Measurements from ENCODE around the gene TOR1B.

Gene TOR1B

GRCh38 chr9:129823935-129824601, 21.1 kb downstream of the TOR1B start, which contains the start of gene TOR1A:
TSS of gene TOR1A (minus strand) at chr9:129824136. CDS start at chr9:129824085, 51 bp downstream.
- H3K36me3 ChIP-seq (ENCODE audit: control insufficient read depth in 2 of 2, insufficient read depth in 1 of 2, low read length in 2 of 2) = peaks cover 37 to 48% of the 10 kb centered on the region in 2 experiments; a peak in 2 of 3 replicates
- CTCF ChIA-PET = no interaction called here
- TF ChIP-seq ZNF223 (tag by site-specific recombination; IDR thresholded peaks at IDR 0.05) (peak; percentile 73; the same call in 1 of the 2 replicates), ZNF549 (tag by site-specific recombination; IDR thresholded peaks at IDR 0.05) (no peak), TRIM28 (IDR thresholded peaks at IDR 0.05; ENCODE audit: borderline replicate concordance, low read length) (no peak), HOXC10 (CRISPR knock-in tag; IDR thresholded peaks at IDR 0.05) (no peak), PATZ1 (tag by site-specific recombination; IDR thresholded peaks at IDR 0.05) (peak; percentile 46; the same call in 1 of the 2 replicates), ZNF558 (tag by site-specific recombination; IDR thresholded peaks at IDR 0.05) (no peak; the same call in 1 of the 2 replicates), ZNF704 (tag by site-specific recombination; IDR thresholded peaks at IDR 0.05) (no peak), ZBTB10 (tag by site-specific recombination; IDR thresholded peaks at IDR 0.05) (peak; percentile 82), KLF9 (tag by site-specific recombination; IDR thresholded peaks at IDR 0.05; ENCODE audit: low read depth) (peak; percentile 61), ZNF621 (tag by site-specific recombination; IDR thresholded peaks at IDR 0.05) (no peak), WT1 (tag by site-specific recombination; IDR thresholded peaks at IDR 0.05) (peak; percentile 66), ZNF354C (tag by site-specific recombination; IDR thresholded peaks at IDR 0.05; ENCODE audit: borderline replicate concordance, low read depth) (no peak), ZNF366 (tag by site-specific recombination; conservative IDR thresholded peaks at IDR 0.05) (no peak; the same call in 1 of the 2 replicates), ZNF214 (tag by site-specific recombination; IDR thresholded peaks at IDR 0.05; ENCODE audit: borderline replicate concordance) (no peak), ZNF561 (tag by site-specific recombination; IDR thresholded peaks at IDR 0.05; ENCODE audit: borderline replicate concordance) (no peak; the same call in 1 of the 2 replicates), ZNF791 (tag by site-specific recombination; IDR thresholded peaks at IDR 0.05) (no peak), OSR2 (tag by site-specific recombination; IDR thresholded peaks at IDR 0.05) (no peak), ZNF280C (tag by site-specific recombination; IDR thresholded peaks at IDR 0.05) (no peak), ZNF785 (tag by site-specific recombination; IDR thresholded peaks at IDR 0.05) (peak; percentile 81; the same call in 1 of the 2 replicates), MZF1 (tag by site-specific recombination; IDR thresholded peaks at IDR 0.05; ENCODE audit: borderline replicate concordance) (no peak), GLI2 (tag by site-specific recombination; IDR thresholded peaks at IDR 0.05; ENCODE audit: borderline replicate concordance, low read depth) (no peak), ZNF140 (tag by site-specific recombination; IDR thresholded peaks at IDR 0.05) (no peak)
- TF ChIP-seq, protein P1, sequence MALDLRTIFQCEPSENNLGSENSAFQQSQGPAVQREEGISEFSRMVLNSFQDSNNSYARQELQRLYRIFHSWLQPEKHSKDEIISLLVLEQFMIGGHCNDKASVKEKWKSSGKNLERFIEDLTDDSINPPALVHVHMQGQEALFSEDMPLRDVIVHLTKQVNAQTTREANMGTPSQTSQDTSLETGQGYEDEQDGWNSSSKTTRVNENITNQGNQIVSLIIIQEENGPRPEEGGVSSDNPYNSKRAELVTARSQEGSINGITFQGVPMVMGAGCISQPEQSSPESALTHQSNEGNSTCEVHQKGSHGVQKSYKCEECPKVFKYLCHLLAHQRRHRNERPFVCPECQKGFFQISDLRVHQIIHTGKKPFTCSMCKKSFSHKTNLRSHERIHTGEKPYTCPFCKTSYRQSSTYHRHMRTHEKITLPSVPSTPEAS (tag by site-specific recombination; IDR thresholded peaks at IDR 0.05) = 0 out of 2 replicates have a peak, but pooled peaks have one; percentile 29
- TF ChIP-seq, protein P2, sequence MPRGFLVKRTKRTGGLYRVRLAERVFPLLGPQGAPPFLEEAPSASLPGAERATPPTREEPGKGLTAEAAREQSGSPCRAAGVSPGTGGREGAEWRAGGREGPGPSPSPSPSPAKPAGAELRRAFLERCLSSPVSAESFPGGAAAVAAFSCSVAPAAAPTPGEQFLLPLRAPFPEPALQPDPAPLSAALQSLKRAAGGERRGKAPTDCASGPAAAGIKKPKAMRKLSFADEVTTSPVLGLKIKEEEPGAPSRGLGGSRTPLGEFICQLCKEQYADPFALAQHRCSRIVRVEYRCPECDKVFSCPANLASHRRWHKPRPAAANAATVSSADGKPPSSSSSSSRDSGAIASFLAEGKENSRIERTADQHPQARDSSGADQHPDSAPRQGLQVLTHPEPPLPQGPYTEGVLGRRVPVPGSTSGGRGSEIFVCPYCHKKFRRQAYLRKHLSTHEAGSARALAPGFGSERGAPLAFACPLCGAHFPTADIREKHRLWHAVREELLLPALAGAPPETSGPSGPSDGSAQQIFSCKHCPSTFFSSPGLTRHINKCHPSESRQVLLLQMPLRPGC (tag by site-specific recombination; IDR thresholded peaks at IDR 0.05) = no peak
- TF ChIP-seq, protein P3, sequence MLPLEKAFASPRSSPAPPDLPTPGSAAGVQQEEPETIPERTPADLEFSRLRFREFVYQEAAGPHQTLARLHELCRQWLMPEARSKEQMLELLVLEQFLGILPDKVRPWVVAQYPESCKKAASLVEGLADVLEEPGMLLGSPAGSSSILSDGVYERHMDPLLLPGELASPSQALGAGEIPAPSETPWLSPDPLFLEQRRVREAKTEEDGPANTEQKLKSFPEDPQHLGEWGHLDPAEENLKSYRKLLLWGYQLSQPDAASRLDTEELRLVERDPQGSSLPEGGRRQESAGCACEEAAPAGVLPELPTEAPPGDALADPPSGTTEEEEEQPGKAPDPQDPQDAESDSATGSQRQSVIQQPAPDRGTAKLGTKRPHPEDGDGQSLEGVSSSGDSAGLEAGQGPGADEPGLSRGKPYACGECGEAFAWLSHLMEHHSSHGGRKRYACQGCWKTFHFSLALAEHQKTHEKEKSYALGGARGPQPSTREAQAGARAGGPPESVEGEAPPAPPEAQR (tag by site-specific recombination; IDR thresholded peaks at IDR 0.05) = no peak

More at GRCh38 chr9:129823935-129824601, 21.1 kb downstream of the TOR1B start, which contains the start of gene TOR1A:
- Histone ChIP-seq H3K27ac (ENCODE audit: extremely low read depth, low read depth, low read length) (peak within 1 kb of the TSS; percentile 88), H3K9me3 (ENCODE audit: control insufficient read depth, insufficient read depth, low read depth, low read length) (no peaks in the 10 kb centered on the region), H3K4me3 (ENCODE audit: low read depth, low read length) (peak within 1 kb of the TSS; percentile 98), H3K4me1 (ENCODE audit: control insufficient read depth, insufficient read depth, low read length) (no peaks in the 10 kb centered on the region)
- POLR2A ChIA-PET = interaction anchor here (0.6 to 6.5 kb wide), 6 partner anchors 10 to 1010 kb away, joined by 3 to 36 read pairs (median 8); partner anchors contain the start of genes C9orf78, EXOSC2 and USP20
